ENCODE measurements around the gene CEMIP. TPM values are rescaled to one million over a fixed set of nuclear protein-coding genes. Genes with fewer than 3 reads are reported as not detected.

The CEMIP gene
- total and polyA plus RNA-seq, 2 of the 8 experiments (the other 6 are each of a cell fraction or from before 2014, with no cell fraction given) = 0.11 to 0.60 TPM

- DNase-seq (ENCODE audit: low read depth in 1 of 2, low spot score in 2 of 2) = no peak
- Histone ChIP-seq H3K27me3 (replicated peaks in 1 of 4; ENCODE audit: control insufficient read depth in 3 of 4, extremely low read depth in 1 of 4, insufficient read depth in 3 of 4, low read length in 3 of 4) (no peaks in the 10 kb centered on the region), H3K9me3 (ENCODE audit: insufficient read depth in 2 of 2, low read depth in 1 of 2, low read length in 1 of 2) (no peaks in the 10 kb centered on the region), H3K23me2 (ENCODE audit: low read depth, low read length) (no peaks in the 10 kb centered on the region), H4K20me1 (replicated peaks in 1 of 2; ENCODE audit: control insufficient read depth in 1 of 2, insufficient read depth in 2 of 2, low read length in 2 of 2) (no peaks in the 10 kb centered on the region), H4K8ac (ENCODE audit: extremely low read depth, insufficient read depth, low read length) (no peak overlapping the region), H2BK15ac (ENCODE audit: low read length) (no peak overlapping the region), H3K4me1 (replicated peaks in 1 of 4; ENCODE audit: control insufficient read depth in 3 of 4, insufficient read depth in 4 of 4, low read length in 3 of 4) (peaks cover 0 to 14% (median 6%) of the 10 kb centered on the region in 4 experiments; a peak in 5 of 7 replicates), H4K5ac (ENCODE audit: insufficient read length, low read depth, low read length) (no peak overlapping the region), H3K18ac (ENCODE audit: extremely low read depth, low read length) (no peak overlapping the region), H3K4me2 (ENCODE audit: insufficient read depth in 1 of 2, low read depth in 2 of 2, low read length in 2 of 2) (no peak overlapping the region), H3K79me2 (ENCODE audit: control insufficient read depth in 1 of 2, insufficient read depth in 2 of 2, low read length in 2 of 2) (no peaks in the 10 kb centered on the region), H3K27ac (ENCODE audit: low read depth, low read length) (no peak overlapping the region), H3K79me1 (ENCODE audit: low read depth, low read length) (peaks cover 7% of the 10 kb centered on the region), H4K91ac (replicated peaks; ENCODE audit: insufficient read length, low read length) (no peak overlapping the region), H3K36me3 (ENCODE audit: control insufficient read depth in 2 of 4, insufficient read depth in 4 of 4, low read length in 3 of 4) (peaks cover 6 to 27% (median 10%) of the 10 kb centered on the region in 4 experiments; a peak in 4 of 8 replicates), H2BK5ac (ENCODE audit: low read depth, low read length) (no peak overlapping the region), H2AK5ac (ENCODE audit: low read depth, low read length) (no peak overlapping the region), H3K9ac (replicated peaks in 1 of 4; ENCODE audit: extremely low read depth in 1 of 4, low read depth in 3 of 4, low read length in 3 of 4) (no peak overlapping the region), H2BK12ac (ENCODE audit: low read depth, low read length) (no peak overlapping the region), H3K4ac (replicated peaks; ENCODE audit: insufficient read length, low read depth, low read length) (no peak overlapping the region), H3K23ac (ENCODE audit: insufficient read length) (no peak overlapping the region), H2BK120ac (replicated peaks; ENCODE audit: low read depth, low read length) (no peak overlapping the region), H3K4me3 (ENCODE audit: extremely low read depth in 1 of 4, insufficient read depth in 2 of 4, low read depth in 3 of 4, low read length in 4 of 4) (no peak overlapping the region), H2AFZ (ENCODE audit: low read length) (no peak overlapping the region), H3K14ac (ENCODE audit: insufficient read length) (no peak overlapping the region), H2BK20ac (ENCODE audit: low read length) (no peak overlapping the region), H3K56ac (replicated peaks; ENCODE audit: insufficient read length, low read depth, low read length) (no peak overlapping the region)
- WGBS, 2 experiments (ENCODE audit: extremely low coverage in 1 of 2, insufficient coverage in 1 of 2, insufficient read length in 1 of 2, insufficient replicate concordance in 2 of 2, low coverage in 1 of 2, low lambda C conversion rate in 2 of 2, missing lambda C conversion rate in 1 of 2) = 85% methylated on average over 8 of the region's 8 CpGs; no CpG with 5 or more reads in 1 of the 2 experiments
- ChIA-PET POLR2A (ENCODE audit: partially characterized antibody) (interaction anchor here (1.0 to 1.4 kb wide), 3 partner anchors 10 to 17 kb away, joined by 3 to 4 read pairs (median 4); no protein-coding TSS in a partner anchor), CTCF (ENCODE audit: partially characterized antibody) (interaction anchor here (0.5 to 2.0 kb wide), 12 partner anchors 10 to 171 kb away, joined by 3 to 10 read pairs (median 4); partner anchors contain the start of gene CEMIP)
- no peak for TF ChIP-seq EGR1 (IDR thresholded peaks at IDR 0.05; ENCODE audit: borderline replicate concordance, low read depth, low read length)
- TF ChIP-seq JUND (IDR thresholded peaks at IDR 0.05; ENCODE audit: low read length) = no peak
- no peak for TF ChIP-seq BRCA1 (IDR thresholded peaks at IDR 0.05; ENCODE audit: low read depth, low read length)
- FAIRE-seq = no peak
Measured at GRCh38 chr15:80950291-80951078, 171.3 kb downstream of the CEMIP start.
